ENCODE results near the gene CLC. TPM values are rescaled to one million over a fixed set of nuclear protein-coding genes. Genes with fewer than 3 reads are reported as not detected.
"Not testable (repeated sequence)": the region's sequence is repeated elsewhere in the genome, so short reads cannot be mapped to it uniquely, and the experiment has no call there.

Gene CLC
- total RNA-seq (2014; rRNA removed; shearing (Covaris generic); ENCODE audit: low replicate concordance): not detected in 2 replicates

DNA sequence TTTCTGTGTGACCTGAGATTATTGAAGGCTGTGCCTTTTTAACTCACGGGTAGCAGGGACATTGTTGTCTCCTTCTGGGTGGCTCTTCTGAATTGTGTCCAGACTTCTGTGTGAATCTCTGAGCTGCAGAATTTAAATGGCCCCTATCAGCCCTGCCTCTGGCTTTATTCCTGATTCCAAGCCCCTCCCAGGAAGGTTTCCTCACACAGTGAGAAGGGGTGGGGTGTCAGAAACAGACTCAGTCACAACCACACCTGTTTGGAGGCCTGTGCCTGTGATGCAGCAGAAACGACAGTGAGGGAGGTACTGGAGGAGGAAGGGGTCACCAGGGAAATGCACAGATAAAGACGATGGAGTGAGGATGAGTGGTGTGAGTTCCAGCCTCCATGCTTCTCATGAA is at the start of gene CLC:
TSS of gene CLC (minus strand) at position 139 of the 400 bp plus-strand sequence. CDS start at position 62, 77 bp downstream.
- Histone ChIP-seq H3K4me3 (ENCODE audit: low read length) (no peak within 1 kb of the TSS), H2AFZ (ENCODE audit: low read length) (no peak within 1 kb of the TSS), H4K20me1 (ENCODE audit: insufficient read depth, low read depth, low read length) (no peaks in the 10 kb centered on the region), H3K36me3 (ENCODE audit: insufficient read depth, low read length) (no peaks in the 10 kb centered on the region), H3K27ac (ENCODE audit: low read length) (no peak within 1 kb of the TSS), H3K27me3 (ENCODE audit: low read length) (no peaks in the 10 kb centered on the region), H3K9me3 (ENCODE audit: low read length) (no peaks in the 10 kb centered on the region), H3K4me1 (ENCODE audit: low read length) (peaks cover 23% of the 10 kb centered on the region), H3K4me2 (ENCODE audit: low read depth, low read length, poor library complexity, severe bottlenecking) (no peak within 1 kb of the TSS), H3K9ac (ENCODE audit: low read length) (no peak within 1 kb of the TSS), H3K9me2 (replicated peaks; ENCODE audit: insufficient read depth, low read length) (no peaks in the 10 kb centered on the region), H3K79me2 (ENCODE audit: low read length) (no peaks in the 10 kb centered on the region)
- DNase-seq: peak; percentile 34

DNA sequence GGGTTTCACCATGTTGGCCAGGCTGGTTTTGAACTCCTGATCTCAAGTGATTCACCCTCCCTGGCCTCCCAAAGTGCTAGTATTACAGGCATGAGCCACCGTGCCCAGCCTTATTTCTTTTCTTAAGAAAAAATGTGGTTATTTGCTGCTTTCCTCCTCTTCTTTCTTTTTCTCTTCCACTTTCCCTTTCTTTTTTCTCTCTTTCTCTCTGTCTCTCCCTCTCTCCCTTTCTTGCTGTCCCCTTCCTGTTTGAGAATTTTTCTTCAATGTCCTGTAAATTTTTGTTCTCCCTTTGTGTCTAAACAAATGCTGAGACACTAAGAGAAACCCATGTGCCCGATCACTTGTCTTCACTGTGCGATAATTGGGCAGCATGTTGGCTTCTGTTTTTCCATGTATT is 43.1 kb upstream of the CLC start:
- H3K4me2 ChIP-seq (ENCODE audit: low read depth, low read length, poor library complexity, severe bottlenecking): no peak overlapping the region
- no peaks in the 10 kb centered on the region for H3K36me3 ChIP-seq (ENCODE audit: insufficient read depth, low read length)
- no peaks in the 10 kb centered on the region for H3K4me1 ChIP-seq (ENCODE audit: low read length)
- no peaks in the 10 kb centered on the region for H3K79me2 ChIP-seq (ENCODE audit: low read length)
- no peak overlapping the region for H2AFZ ChIP-seq (ENCODE audit: low read length)
- no peaks in the 10 kb centered on the region for H3K9me2 ChIP-seq (replicated peaks; ENCODE audit: insufficient read depth, low read length)
- no peaks in the 10 kb centered on the region for H3K27me3 ChIP-seq (ENCODE audit: low read length)
- no peak overlapping the region for H3K4me3 ChIP-seq (ENCODE audit: low read length)
- no peaks in the 10 kb centered on the region for H4K20me1 ChIP-seq (ENCODE audit: insufficient read depth, low read depth, low read length)
- H3K9ac ChIP-seq (ENCODE audit: low read length): no peak overlapping the region
- DNase-seq: no peak
- no peak overlapping the region for H3K27ac ChIP-seq (ENCODE audit: low read length)
- no peaks in the 10 kb centered on the region for H3K9me3 ChIP-seq (ENCODE audit: low read length)

DNA sequence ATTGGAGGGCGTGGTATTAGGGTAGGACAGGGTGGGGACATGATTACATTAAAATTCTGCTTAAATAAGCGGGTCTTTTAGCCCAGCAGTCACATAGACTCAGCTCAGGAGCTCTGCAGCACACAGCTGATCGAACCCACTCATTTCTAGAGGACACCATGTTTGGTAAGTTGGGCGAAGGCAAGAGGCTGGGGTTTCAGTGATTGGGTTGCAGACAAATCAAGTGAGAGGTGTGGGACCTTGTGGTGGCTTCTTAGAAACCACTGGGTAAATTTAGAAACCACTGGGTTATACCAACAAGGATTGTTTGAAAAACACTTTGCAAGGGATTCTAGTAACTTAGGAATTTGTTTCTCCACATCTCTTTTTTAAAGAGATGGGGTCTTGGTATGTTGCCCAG is 40.9 kb upstream of the CLC start, which contains the start of gene LEUTX:
TSS of gene LEUTX (plus strand) at position 92 of the 400 bp plus-strand sequence. CDS start at position 159, 67 bp downstream.
- no peaks in the 10 kb centered on the region for H3K79me2 ChIP-seq (ENCODE audit: low read length)
- no peaks in the 10 kb centered on the region for H3K27me3 ChIP-seq (ENCODE audit: low read length)
- no peak within 1 kb of the TSS for H2AFZ ChIP-seq (ENCODE audit: low read length)
- no peaks in the 10 kb centered on the region for H3K4me1 ChIP-seq (ENCODE audit: low read length)
- H3K27ac ChIP-seq (ENCODE audit: low read length): no peak within 1 kb of the TSS
- H3K36me3 ChIP-seq (ENCODE audit: insufficient read depth, low read length): no peaks in the 10 kb centered on the region
- H3K9ac ChIP-seq (ENCODE audit: low read length): no peak within 1 kb of the TSS
- no peak within 1 kb of the TSS for H3K4me2 ChIP-seq (ENCODE audit: low read depth, low read length, poor library complexity, severe bottlenecking)
- H4K20me1 ChIP-seq (ENCODE audit: insufficient read depth, low read depth, low read length): no peaks in the 10 kb centered on the region
- DNase-seq: no peak
- H3K9me3 ChIP-seq (ENCODE audit: low read length): no peaks in the 10 kb centered on the region
- no peak within 1 kb of the TSS for H3K4me3 ChIP-seq (ENCODE audit: low read length)
- H3K9me2 ChIP-seq (replicated peaks; ENCODE audit: insufficient read depth, low read length): no peaks in the 10 kb centered on the region

DNA sequence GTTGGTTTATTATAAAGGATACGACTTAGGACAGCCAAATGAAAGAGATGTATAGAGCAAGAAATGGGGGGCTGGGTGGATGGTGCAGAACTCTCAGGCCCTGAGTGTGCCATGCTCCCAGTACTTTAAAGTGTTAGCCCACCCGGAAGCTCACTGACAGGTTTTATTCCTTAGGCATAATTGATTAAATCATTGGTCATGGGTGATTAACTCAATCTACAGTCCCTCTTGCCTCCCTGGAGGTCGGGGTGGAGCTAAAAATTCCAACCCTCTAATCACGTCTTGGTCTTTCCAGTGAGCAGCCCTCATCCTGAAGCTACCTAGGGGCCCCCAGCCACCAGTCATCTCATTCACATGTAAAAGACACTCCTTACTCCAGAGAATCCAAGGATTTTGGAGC is 31.0 kb upstream of the CLC start:
- H3K9me3 ChIP-seq (ENCODE audit: low read length): peaks cover 8% of the 10 kb centered on the region
- H3K79me2 ChIP-seq (ENCODE audit: low read length): no peaks in the 10 kb centered on the region
- H3K4me1 ChIP-seq (ENCODE audit: low read length): no peaks in the 10 kb centered on the region
- H4K20me1 ChIP-seq (ENCODE audit: insufficient read depth, low read depth, low read length): no peaks in the 10 kb centered on the region
- H2AFZ ChIP-seq (ENCODE audit: low read length): no peak overlapping the region
- DNase-seq: no peak
- H3K9me2 ChIP-seq (replicated peaks; ENCODE audit: insufficient read depth, low read length): no peaks in the 10 kb centered on the region
- H3K36me3 ChIP-seq (ENCODE audit: insufficient read depth, low read length): no peaks in the 10 kb centered on the region
- H3K4me3 ChIP-seq (ENCODE audit: low read length): no peak overlapping the region
- H3K27ac ChIP-seq (ENCODE audit: low read length): no peak overlapping the region
- no peak overlapping the region for H3K9ac ChIP-seq (ENCODE audit: low read length)
- peaks cover 2% of the 10 kb centered on the region; the same call in 1 of the 2 replicates for H3K27me3 ChIP-seq (ENCODE audit: low read length)
- no peak overlapping the region for H3K4me2 ChIP-seq (ENCODE audit: low read depth, low read length, poor library complexity, severe bottlenecking)

DNA sequence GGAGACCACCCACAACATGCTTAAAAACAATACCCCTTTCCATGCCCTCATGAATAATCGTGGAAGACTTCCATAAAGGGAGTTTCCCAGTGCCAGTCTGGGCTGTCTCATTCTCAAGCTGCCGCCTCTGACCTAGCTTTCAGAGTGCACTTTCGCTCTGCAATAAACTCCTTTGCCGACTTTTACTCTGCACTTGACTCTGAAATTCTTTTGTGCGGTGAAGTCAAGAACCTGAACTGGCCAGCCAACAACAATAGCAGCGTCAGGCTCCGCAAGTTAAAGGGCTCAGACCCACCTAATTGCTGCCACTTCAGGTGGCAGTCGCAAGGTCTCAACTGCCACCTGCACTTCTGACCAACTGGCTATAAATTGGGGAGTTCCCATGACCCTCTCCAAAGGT is 30.5 kb upstream of the CLC start:
- no peaks in the 10 kb centered on the region for H3K79me2 ChIP-seq (ENCODE audit: low read length)
- H2AFZ ChIP-seq (ENCODE audit: low read length): no peak overlapping the region
- H3K4me1 ChIP-seq (ENCODE audit: low read length): no peaks in the 10 kb centered on the region
- no peak overlapping the region for H3K27ac ChIP-seq (ENCODE audit: low read length)
- H4K20me1 ChIP-seq (ENCODE audit: insufficient read depth, low read depth, low read length): no peaks in the 10 kb centered on the region
- H3K9me2 ChIP-seq (replicated peaks; ENCODE audit: insufficient read depth, low read length): no peaks in the 10 kb centered on the region
- no peaks in the 10 kb centered on the region for H3K36me3 ChIP-seq (ENCODE audit: insufficient read depth, low read length)
- H3K9me3 ChIP-seq (ENCODE audit: low read length): peaks cover 8% of the 10 kb centered on the region
- H3K27me3 ChIP-seq (ENCODE audit: low read length): peaks cover 2% of the 10 kb centered on the region; the same call in 1 of the 2 replicates
- no peak overlapping the region for H3K9ac ChIP-seq (ENCODE audit: low read length)
- H3K4me2 ChIP-seq (ENCODE audit: low read depth, low read length, poor library complexity, severe bottlenecking): no peak overlapping the region
- no peak overlapping the region for H3K4me3 ChIP-seq (ENCODE audit: low read length)
- no peak for DNase-seq

GRCh38 chr19:39765091-39766076 is 27.6 kb upstream of the CLC start:
- peak; percentile 54 for DNase-seq
- Histone ChIP-seq H3K9me2 (replicated peaks; ENCODE audit: insufficient read depth, low read length) (no peaks in the 10 kb centered on the region), H2AFZ (ENCODE audit: low read length) (no peak overlapping the region), H3K4me3 (ENCODE audit: low read length) (no peak overlapping the region), H3K36me3 (ENCODE audit: insufficient read depth, low read length) (no peaks in the 10 kb centered on the region), H3K27ac (ENCODE audit: low read length) (no peak overlapping the region), H3K27me3 (ENCODE audit: low read length) (peaks cover 2% of the 10 kb centered on the region; the same call in 1 of the 2 replicates), H4K20me1 (ENCODE audit: insufficient read depth, low read depth, low read length) (no peaks in the 10 kb centered on the region), H3K79me2 (ENCODE audit: low read length) (no peaks in the 10 kb centered on the region), H3K4me2 (ENCODE audit: low read depth, low read length, poor library complexity, severe bottlenecking) (no peak overlapping the region), H3K9me3 (ENCODE audit: low read length) (peaks cover 8% of the 10 kb centered on the region), H3K4me1 (ENCODE audit: low read length) (peaks cover 14% of the 10 kb centered on the region), H3K9ac (ENCODE audit: low read length) (no peak overlapping the region)

GRCh38 chr19:39761851-39762250 is 24.0 kb upstream of the CLC start:
- H3K27me3 ChIP-seq (ENCODE audit: low read length); H3K4me3 ChIP-seq (ENCODE audit: low read length); DNase-seq; H3K79me2 ChIP-seq (ENCODE audit: low read length); H3K9me3 ChIP-seq (ENCODE audit: low read length); H3K36me3 ChIP-seq (ENCODE audit: insufficient read depth, low read length); H4K20me1 ChIP-seq (ENCODE audit: insufficient read depth, low read depth, low read length); H2AFZ ChIP-seq (ENCODE audit: low read length); H3K4me2 ChIP-seq (ENCODE audit: low read depth, low read length, poor library complexity, severe bottlenecking); H3K9me2 ChIP-seq (replicated peaks; ENCODE audit: insufficient read depth, low read length); H3K27ac ChIP-seq (ENCODE audit: low read length); H3K9ac ChIP-seq (ENCODE audit: low read length): not testable (repeated sequence)
- peaks cover 49% of the 10 kb centered on the region for H3K4me1 ChIP-seq (ENCODE audit: low read length)

- H3K9me2 ChIP-seq (replicated peaks; ENCODE audit: insufficient read depth, low read length): no peaks in the 10 kb centered on the region
- H4K20me1 ChIP-seq (ENCODE audit: insufficient read depth, low read depth, low read length): no peaks in the 10 kb centered on the region
- peaks cover 1% of the 10 kb centered on the region for H3K9me3 ChIP-seq (ENCODE audit: low read length)
- peak overlapping the region; percentile 65 for H3K27ac ChIP-seq (ENCODE audit: low read length)
- H3K9ac ChIP-seq (ENCODE audit: low read length): 0 out of 2 replicates have a peak overlapping the region, but pooled peaks have one; percentile 11
- peak; percentile 72 for DNase-seq
- H2AFZ ChIP-seq (ENCODE audit: low read length): no peak overlapping the region
- H3K4me3 ChIP-seq (ENCODE audit: low read length): peak overlapping the region; percentile 37
- no peaks in the 10 kb centered on the region for H3K36me3 ChIP-seq (ENCODE audit: insufficient read depth, low read length)
- H3K4me1 ChIP-seq (ENCODE audit: low read length): peaks cover 58% of the 10 kb centered on the region
- no peaks in the 10 kb centered on the region for H3K79me2 ChIP-seq (ENCODE audit: low read length)
- peaks cover 1% of the 10 kb centered on the region; the same call in 1 of the 2 replicates for H3K27me3 ChIP-seq (ENCODE audit: low read length)
- H3K4me2 ChIP-seq (ENCODE audit: low read depth, low read length, poor library complexity, severe bottlenecking): peak overlapping the region; percentile 65
These were observed 21.8 kb upstream of the CLC start for GRCh38 chr19:39759457-39760184.
